ENCODE results near the gene ZNF566.

The ZNF566 gene

DNA sequence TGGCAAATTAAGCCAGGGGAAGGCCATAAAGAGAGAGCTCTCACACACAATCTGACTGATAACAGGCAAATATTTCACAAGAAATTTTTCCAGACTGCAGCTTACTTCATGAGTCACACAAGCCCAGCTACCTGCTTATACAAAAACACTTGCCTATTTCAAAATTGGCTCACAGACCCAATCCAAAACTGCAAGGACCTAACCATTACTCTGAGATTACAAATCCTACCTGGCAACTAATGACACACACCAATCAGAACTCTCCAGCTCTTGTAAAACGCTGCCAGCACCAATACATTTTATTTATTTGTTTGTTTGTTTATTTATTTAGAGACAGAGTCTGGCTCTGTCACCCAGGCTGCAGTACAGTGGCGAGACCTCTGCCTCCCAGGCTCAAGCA is 52.8 kb downstream of the ZNF566 start:
- DNase-seq: no peak

GRCh38 chr19:36423925-36424324 is 65.4 kb downstream of the ZNF566 start:
- DNase-seq: no peak

DNA sequence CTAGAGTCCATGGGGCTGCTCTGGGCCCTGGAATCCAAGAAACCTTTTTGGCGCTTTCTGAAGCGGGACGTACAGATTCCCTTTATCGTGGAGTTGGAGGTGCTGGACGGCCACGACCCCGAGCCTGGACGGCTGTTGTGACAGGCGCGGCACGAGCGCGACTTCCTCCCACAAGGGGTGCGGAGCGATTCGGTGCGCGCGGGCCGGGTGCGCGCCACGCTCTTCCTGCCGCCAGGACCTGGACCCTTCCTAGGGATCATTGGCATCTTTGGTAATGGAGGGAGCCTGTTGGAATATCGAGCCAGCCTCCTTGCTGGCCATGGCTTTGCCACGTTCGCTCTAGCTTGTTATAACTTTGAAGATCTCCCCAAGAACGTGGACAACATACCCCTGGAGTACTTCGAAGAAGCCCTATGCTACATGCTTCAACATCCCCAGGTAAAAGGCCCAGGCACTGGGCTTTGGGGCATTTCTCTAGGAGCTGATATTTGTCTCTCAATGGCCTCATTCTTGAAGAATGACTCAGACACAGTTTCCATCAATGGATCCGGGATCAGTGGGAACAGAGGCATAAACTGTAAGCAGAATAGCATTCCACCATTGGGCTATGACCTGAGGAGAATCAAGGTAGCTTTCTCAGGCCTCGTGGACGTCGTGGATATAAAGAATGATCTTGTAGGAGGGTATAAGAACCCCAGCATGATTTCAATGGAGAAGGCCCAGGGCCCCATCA is 67.4 kb downstream of the ZNF566 start:
- no peak for DNase-seq

DNA sequence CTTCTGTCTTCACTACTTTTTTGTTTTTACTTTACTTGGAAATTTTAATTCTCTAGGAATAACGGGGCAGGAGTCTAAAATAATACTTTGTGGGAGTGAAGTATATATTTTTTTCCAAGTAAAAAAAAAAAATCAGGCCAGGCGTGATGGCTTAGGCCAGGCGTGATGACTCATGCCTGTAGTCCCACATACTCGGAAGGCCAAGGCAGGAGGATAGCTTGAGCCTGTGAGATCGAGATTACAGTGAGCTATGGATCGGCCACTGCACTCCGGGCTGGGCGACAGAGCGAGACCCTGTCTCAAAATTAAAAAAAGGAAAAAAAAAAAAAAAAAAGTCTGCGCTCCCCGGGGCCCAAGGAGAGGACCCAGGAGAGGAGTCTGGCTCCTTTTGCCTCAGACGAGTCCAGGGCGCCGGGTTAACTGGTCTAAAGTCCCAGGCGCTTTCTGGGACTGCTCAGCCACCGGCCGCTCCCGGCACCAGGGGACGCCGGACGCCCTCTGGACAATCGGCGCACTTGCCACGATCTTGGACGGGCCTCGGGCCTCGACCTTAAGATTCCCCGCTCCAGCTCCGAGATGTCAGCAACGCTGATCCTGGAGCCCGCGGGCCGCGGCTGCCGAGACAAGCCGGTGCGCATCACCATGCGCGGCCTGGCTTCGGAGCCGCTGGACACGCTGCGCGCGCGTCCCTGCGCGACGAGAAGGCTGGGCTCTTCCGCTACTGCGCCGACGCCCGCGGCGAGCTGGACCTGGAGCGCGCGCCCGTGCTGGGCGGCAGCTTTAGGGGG is 68.2 kb downstream of the ZNF566 start:
- DNase-seq: no peak

- peak; percentile 68 for DNase-seq
These were observed 70.9 kb downstream of the ZNF566 start, which contains the start of gene ZFP82 for GRCh38 chr19:36418287-36419001. Gene ZFP82, minus strand, starts transcription at chr19:36418644. Its CDS starts 8,855 bp downstream, at chr19:36409789.

- no peak for DNase-seq
These were observed 71.5 kb downstream of the ZNF566 start for GRCh38 chr19:36417752-36418286.

- DNase-seq: no peak
These were observed 79.5 kb downstream of the ZNF566 start for GRCh38 chr19:36409841-36410240.

DNA sequence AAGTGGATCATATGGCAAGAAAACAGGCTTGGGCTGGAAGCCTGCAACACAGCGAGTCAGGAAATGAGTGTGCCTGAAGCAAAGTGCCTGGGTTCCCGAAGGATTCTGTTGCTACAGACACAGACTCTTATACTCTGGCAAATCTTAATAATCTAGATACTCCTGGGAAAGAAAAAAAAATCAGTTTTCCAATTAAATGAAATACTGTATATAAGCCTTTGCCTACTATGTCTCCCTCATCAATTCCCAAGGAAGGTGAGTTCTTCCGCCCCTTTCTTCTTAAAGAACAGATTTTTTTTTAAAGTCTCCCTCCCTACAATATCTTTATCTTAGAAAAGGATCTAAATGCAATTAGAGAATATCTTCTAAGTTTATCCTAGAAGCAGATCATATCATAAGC is 81.3 kb downstream of the ZNF566 start:
- no peak for DNase-seq

DNA sequence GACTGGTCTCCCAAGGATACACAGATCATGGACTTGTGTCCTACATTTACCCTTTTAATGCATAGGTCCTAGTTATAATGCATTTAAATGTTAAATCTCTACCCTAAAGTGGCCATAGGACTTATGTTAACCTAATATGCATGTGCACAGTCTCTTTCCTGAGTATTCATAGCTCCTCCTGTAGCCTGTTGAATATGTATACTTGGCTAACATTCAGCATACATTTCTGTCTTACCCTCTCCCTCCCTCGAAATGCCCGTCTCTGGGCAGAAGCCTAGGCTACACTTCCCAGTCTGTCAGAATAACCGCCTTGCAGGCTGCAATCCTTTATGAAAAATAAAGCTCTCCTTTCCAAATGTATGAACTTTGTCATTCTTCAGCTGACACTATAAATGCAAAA is 84.9 kb downstream of the ZNF566 start:
- no peak for DNase-seq

DNA sequence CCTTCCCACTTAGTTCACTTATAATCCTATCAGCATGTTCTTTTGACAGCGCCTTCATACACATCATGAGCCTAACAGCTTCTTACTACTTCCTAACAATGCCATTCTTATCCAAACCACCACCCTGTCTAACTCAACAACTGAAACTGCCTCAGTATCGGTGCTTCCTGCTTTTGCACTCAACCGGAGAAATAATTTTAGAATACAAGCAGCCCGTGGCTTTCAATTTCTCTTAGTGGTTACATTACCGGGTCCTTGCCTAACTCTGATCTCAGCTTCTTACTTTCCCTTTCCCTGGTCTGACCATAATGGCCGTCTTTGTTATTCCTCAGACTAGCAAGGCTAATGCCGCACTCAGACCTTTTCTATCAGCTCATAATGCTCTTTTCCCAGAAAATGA is 87.9 kb downstream of the ZNF566 start:
- DNase-seq: no peak

GRCh38 chr19:36398571-36398970 is 90.8 kb downstream of the ZNF566 start:
- DNase-seq: no peak

Data from activated effector memory CD4-positive, alpha-beta T cell treated with Interleukin-2 at 50 U/mL for 16 hours (primary cell).